Uterus (tissue), 4 donors: ENCODE data around the gene DMBT1. TPM values are rescaled to one million over a fixed set of nuclear protein-coding genes. Genes with fewer than 3 reads are reported as not detected.

ENCODE experiments used
- DNase-seq, 2 donors: peaks; one replicate each; pipeline ENCODE4 v3.0.0-alpha.2; 2019 to 2020
- H3K27ac ChIP-seq, 2 donors: fragments of 200-600 bp; sonication (generic); 1 replicate in 1 of 2; 2 replicates in 1 of 2; pipeline ENCODE4 v1.5.1; 2016 to 2018
- H3K27me3 ChIP-seq, 2 donors: fragments of 200-600 bp; sonication (generic); one replicate each; pipeline ENCODE4 v1.5.1; 2018 to 2019; ENCODE audit warnings: control low read depth in 1 of 2
- H3K36me3 ChIP-seq, 2 donors: fragments of 200-600 bp; sonication (generic); one replicate each; pipeline ENCODE4 v1.5.1; 2019; ENCODE audit warnings: control low read depth in 1 of 2
- H3K4me1 ChIP-seq, 2 donors: fragments of 200-600 bp; sonication (generic); one replicate each; pipeline ENCODE4 v1.5.1; 2018 to 2019; ENCODE audit warnings: control low read depth in 1 of 2
- H3K4me3 ChIP-seq, 2 donors: fragments of 200-600 bp; sonication (generic); 1 replicate in 1 of 2; 2 replicates in 1 of 2; pipeline ENCODE4 v1.5.1; 2018 to 2019; ENCODE audit warnings: mild to moderate bottlenecking in 1 of 2
- H3K9me3 ChIP-seq, 2 donors: fragments of 200-600 bp; sonication (generic); one replicate each; pipeline ENCODE4 v1.5.1; 2019; ENCODE audit warnings: control low read depth in 1 of 2
- CTCF ChIP-seq, 4 experiments: fragments of 200-600 bp in 2 of 4; fragments of 450-650 bp in 2 of 4; sonication (generic) in 2 of 4; IDR thresholded peaks; one replicate each; pipeline ENCODE4 v1.5.1; 2016 to 2019; ENCODE audit warnings: antibody characterized with exemption in 4 of 4, mild to moderate bottlenecking in 2 of 4, moderate library complexity in 1 of 4
- POLR2A ChIP-seq, 2 donors: fragments of 450-650 bp; IDR thresholded peaks; one replicate each; pipeline ENCODE4 v1.6.1; 2016; ENCODE audit warnings: antibody characterized with exemption in 2 of 2, mild to moderate bottlenecking in 1 of 2, moderate library complexity in 1 of 2
- intact Hi-C: fragments of 100-400 bp; cut with DNase I; formaldehyde crosslinking; loops from one replicate; pipeline ENCODE4 v1.15.1; 2023; ENCODE audit warnings: low total_unique reads
- total RNA-seq, 4 donors: library from RNA; depleted of rRNA in 3 of 4; stranded (reverse); fragments of >200 nt in 3 of 4; gene quantifications; one replicate each; pipeline versions ENCODE4 v1.1.0 to v1.2.4, GENCODE V29; 2014 to 2023
- donor health status: DM: yes; HTN: yes; CAD: no.

Gene DMBT1
- total RNA-seq, 4 donors from 2014 or later: under 0.01 to 0.21 (median 0.15) TPM; not detected in 1

GRCh38 chr10:122566632-122567031 is 6.1 kb downstream of the DMBT1 start:
- Histone ChIP-seq H3K9me3 (no peaks in the 10 kb centered on the region), H3K27ac (no peak overlapping the region), H3K4me3 (no peak overlapping the region), H3K36me3 (no peaks in the 10 kb centered on the region), H3K4me1 (no peaks in the 10 kb centered on the region), H3K27me3 (no peaks in the 10 kb centered on the region)
- TF ChIP-seq POLR2A (IDR thresholded peaks at IDR 0.05): no peak
- no peak for TF ChIP-seq CTCF (IDR thresholded peaks at IDR 0.05)
- intact Hi-C loops: loop anchor here (5.0 to 10.0 kb wide), 2 partner anchors 122 to 269 kb away; no protein-coding TSS in a partner anchor
- DNase-seq: no peak

- Histone ChIP-seq H3K36me3 (no peaks in the 10 kb centered on the region), H3K9me3 (no peaks in the 10 kb centered on the region), H3K4me3 (no peak overlapping the region), H3K4me1 (no peaks in the 10 kb centered on the region), H3K27me3 (no peaks in the 10 kb centered on the region), H3K27ac (no peak overlapping the region)
- DNase-seq: no peak
- peak in 1 of 4 experiments; percentile 16 for TF ChIP-seq CTCF (IDR thresholded peaks at IDR 0.05)
- TF ChIP-seq POLR2A (IDR thresholded peaks at IDR 0.05): no peak
- intact Hi-C loops: loop anchor here (5.0 to 10.0 kb wide), 2 partner anchors 122 to 270 kb away; no protein-coding TSS in a partner anchor
Observed at GRCh38 chr10:122567056-122567660, 6.6 kb downstream of the DMBT1 start.

GRCh38 chr10:122568551-122568950 is 8.0 kb downstream of the DMBT1 start:
- Histone ChIP-seq H3K27me3 (no peaks in the 10 kb centered on the region), H3K4me3 (no peak overlapping the region), H3K27ac (no peak overlapping the region), H3K9me3 (no peaks in the 10 kb centered on the region), H3K36me3 (no peaks in the 10 kb centered on the region), H3K4me1 (no peaks in the 10 kb centered on the region)
- no peak for DNase-seq
- TF ChIP-seq CTCF (IDR thresholded peaks at IDR 0.05): no peak
- no peak for TF ChIP-seq POLR2A (IDR thresholded peaks at IDR 0.05)
- intact Hi-C loops: loop anchor here (5.0 to 10.0 kb wide), 2 partner anchors 124 to 271 kb away; no protein-coding TSS in a partner anchor

- Histone ChIP-seq H3K4me1 (no peaks in the 10 kb centered on the region), H3K27me3 (no peaks in the 10 kb centered on the region), H3K4me3 (no peak overlapping the region), H3K36me3 (no peaks in the 10 kb centered on the region), H3K9me3 (no peaks in the 10 kb centered on the region), H3K27ac (no peak overlapping the region)
- no peak for DNase-seq
- intact Hi-C loops: no loop called here
- TF ChIP-seq POLR2A (IDR thresholded peaks at IDR 0.05) (no peak), CTCF (IDR thresholded peaks at IDR 0.05) (no peak)
Observed at GRCh38 chr10:122570920-122571319, 10.4 kb downstream of the DMBT1 start.

- Histone ChIP-seq H3K9me3 (no peaks in the 10 kb centered on the region), H3K4me1 (no peaks in the 10 kb centered on the region), H3K36me3 (no peaks in the 10 kb centered on the region), H3K27ac (no peak overlapping the region), H3K4me3 (no peak overlapping the region), H3K27me3 (no peaks in the 10 kb centered on the region)
- TF ChIP-seq CTCF (IDR thresholded peaks at IDR 0.05) (no peak), POLR2A (IDR thresholded peaks at IDR 0.05) (no peak)
- intact Hi-C loops: no loop called here
- DNase-seq: no peak
Observed at GRCh38 chr10:122571892-122572291, 11.3 kb downstream of the DMBT1 start.
